NCI-H2227 (cell line): Measurements from ENCODE around the gene BHLHA9.
A peak's percentile ranks its signal among the peaks of the same experiment; 100 is the strongest.
"Not testable (repeated sequence)": the region's sequence is repeated elsewhere in the genome, so short reads cannot be mapped to it uniquely, and the experiment has no call there.

Source experiments
- DNase-seq: peaks from one replicate; lab custom pipeline; 2025; ENCODE audit not compliant: unreplicated experiment; lab: John Stamatoyannopoulos, UW

BHLHA9 gene

GRCh38 chr17:1298606-1299005 lies 28.4 kb downstream of the BHLHA9 start:
- DNase-seq, result peak; percentile 12

GRCh38 chr17:1299552-1300370 lies 29.5 kb downstream of the BHLHA9 start:
- DNase-seq, result no peak

- no peak for DNase-seq
These were observed 30.2 kb downstream of the BHLHA9 start for GRCh38 chr17:1300371-1300905.

- DNase-seq, result no peak
These were observed 31.3 kb downstream of the BHLHA9 start for GRCh38 chr17:1301546-1301945.

GRCh38 chr17:1302761-1303160 lies 32.5 kb downstream of the BHLHA9 start:
- DNase-seq, result no peak

- no peak for DNase-seq
These were observed 34.3 kb downstream of the BHLHA9 start for GRCh38 chr17:1304522-1304921.

GRCh38 chr17:1304962-1305563 lies 34.8 kb downstream of the BHLHA9 start:
- DNase-seq, result no peak

GRCh38 chr17:1307829-1308228 lies 37.6 kb downstream of the BHLHA9 start:
- DNase-seq, result not testable (repeated sequence)

GRCh38 chr17:1312261-1312870 lies 42.1 kb downstream of the BHLHA9 start:
- DNase-seq, result no peak

GRCh38 chr17:1313270-1314005 lies 43.2 kb downstream of the BHLHA9 start:
- DNase-seq, result no peak

GRCh38 chr17:1315409-1315808 lies 45.2 kb downstream of the BHLHA9 start:
- no peak for DNase-seq

GRCh38 chr17:1315891-1316403 lies 45.7 kb downstream of the BHLHA9 start:
- peak; percentile 54 for DNase-seq
